Lower leg skin (tissue), 4 donors: Measurements from ENCODE around the gene STARD3. TPM values are rescaled to one million over a fixed set of nuclear protein-coding genes. Genes with fewer than 3 reads are reported as not detected.

Experiments used
- DNase-seq, 2 donors: peaks; one replicate each; pipeline ENCODE4 v3.0.0-alpha.2; 2019; ENCODE audit warnings: low spot score in 2 of 2
- H3K4me3 ChIP-seq: fragments of 200-600 bp; sonication (generic); 2 replicates; pipeline ENCODE4 v1.5.1; 2017; ENCODE audit warnings: mild to moderate bottlenecking, low read depth; ENCODE audit not compliant: poor library complexity, severe bottlenecking
- POLR2A ChIP-seq, 2 donors: fragments of 450-650 bp; IDR thresholded peaks; one replicate each; pipeline ENCODE4 v1.6.1; 2016 to 2017; ENCODE audit warnings: antibody characterized with exemption in 2 of 2, mild to moderate bottlenecking in 1 of 2, moderate library complexity in 1 of 2
- whole genome bisulfite sequencing, 2 donors: methylation state at CpG; one replicate each; pipeline ENCODE4 v1.1.5; 2018; 5-methylcytosine and 5-hydroxymethylcytosine counted together
- intact Hi-C: fragments of 100-400 bp; cut with DNase I; formaldehyde crosslinking; loops from one replicate; pipeline ENCODE4 v1.15.0; 2023; ENCODE audit warnings: low total_unique reads
- total RNA-seq, 4 donors: library from RNA; depleted of rRNA; stranded (reverse); fragments of >200 nt; gene quantifications; one replicate each; pipeline ENCODE4 v1.1.0, GENCODE V29; 2016
- TF ChIP-seq, protein P1 (sequence below), 3 donors: fragments of 450-650 bp; IDR thresholded peaks; one replicate each; pipeline ENCODE4 v1.5.1; 2016; ENCODE audit warnings: antibody characterized with exemption in 3 of 3, mild to moderate bottlenecking in 3 of 3, moderate library complexity in 2 of 3

The STARD3 gene
- total RNA-seq, 4 donors from 2014 or later, result 47.7 to 99.7 (median 65.7) TPM

DNA sequence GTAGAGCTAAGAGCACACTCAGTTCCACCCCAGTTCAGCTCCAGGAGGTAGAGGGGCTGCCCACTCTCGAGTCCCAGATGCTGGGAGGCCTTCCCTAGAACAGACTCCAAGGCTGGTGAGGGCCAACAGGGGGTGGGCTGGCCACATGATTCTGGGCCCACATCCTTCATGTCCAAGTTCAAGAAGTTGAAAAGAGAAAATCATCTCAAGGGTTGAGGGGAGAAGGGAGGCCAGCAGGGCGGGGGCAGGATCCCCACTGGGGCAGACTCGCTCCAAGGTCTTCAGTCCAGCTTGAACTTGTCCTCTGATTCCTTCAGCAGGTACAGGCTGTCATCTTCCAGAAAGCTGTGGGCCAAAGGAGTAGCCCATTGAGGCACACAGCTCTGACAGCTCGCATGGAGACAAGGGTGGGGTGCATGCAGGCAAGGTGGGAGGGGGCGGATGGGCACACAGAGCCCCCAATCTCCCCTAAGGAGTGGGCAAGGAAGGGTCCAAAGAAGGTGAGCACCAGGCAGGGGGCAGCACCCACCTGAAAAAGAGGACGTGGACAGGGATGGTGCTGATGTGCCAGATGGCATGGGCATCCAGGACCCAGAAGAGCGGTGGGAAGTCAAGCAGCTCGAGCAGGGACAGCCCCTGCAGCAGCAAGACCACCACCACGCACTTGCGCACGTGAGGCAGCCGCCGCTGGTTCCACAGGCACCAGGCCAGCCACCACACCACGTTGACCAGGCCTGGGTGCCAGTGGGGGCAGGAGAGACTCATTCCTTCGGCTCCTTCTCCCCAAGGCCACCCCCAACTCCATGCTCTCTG lies 35.8 kb downstream of the STARD3 start:
- no peak overlapping the region for H3K4me3 ChIP-seq
- DNase-seq, result no peak
- TF ChIP-seq POLR2A (IDR thresholded peaks at IDR 0.05), result no peak
- TF ChIP-seq, protein P1, sequence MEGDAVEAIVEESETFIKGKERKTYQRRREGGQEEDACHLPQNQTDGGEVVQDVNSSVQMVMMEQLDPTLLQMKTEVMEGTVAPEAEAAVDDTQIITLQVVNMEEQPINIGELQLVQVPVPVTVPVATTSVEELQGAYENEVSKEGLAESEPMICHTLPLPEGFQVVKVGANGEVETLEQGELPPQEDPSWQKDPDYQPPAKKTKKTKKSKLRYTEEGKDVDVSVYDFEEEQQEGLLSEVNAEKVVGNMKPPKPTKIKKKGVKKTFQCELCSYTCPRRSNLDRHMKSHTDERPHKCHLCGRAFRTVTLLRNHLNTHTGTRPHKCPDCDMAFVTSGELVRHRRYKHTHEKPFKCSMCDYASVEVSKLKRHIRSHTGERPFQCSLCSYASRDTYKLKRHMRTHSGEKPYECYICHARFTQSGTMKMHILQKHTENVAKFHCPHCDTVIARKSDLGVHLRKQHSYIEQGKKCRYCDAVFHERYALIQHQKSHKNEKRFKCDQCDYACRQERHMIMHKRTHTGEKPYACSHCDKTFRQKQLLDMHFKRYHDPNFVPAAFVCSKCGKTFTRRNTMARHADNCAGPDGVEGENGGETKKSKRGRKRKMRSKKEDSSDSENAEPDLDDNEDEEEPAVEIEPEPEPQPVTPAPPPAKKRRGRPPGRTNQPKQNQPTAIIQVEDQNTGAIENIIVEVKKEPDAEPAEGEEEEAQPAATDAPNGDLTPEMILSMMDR (IDR thresholded peaks at IDR 0.05), result no peak
- 82 to 83% methylated on average over 15 of the region's 15 CpGs for WGBS, 2 donors
- intact Hi-C loops, result no loop called here

DNA sequence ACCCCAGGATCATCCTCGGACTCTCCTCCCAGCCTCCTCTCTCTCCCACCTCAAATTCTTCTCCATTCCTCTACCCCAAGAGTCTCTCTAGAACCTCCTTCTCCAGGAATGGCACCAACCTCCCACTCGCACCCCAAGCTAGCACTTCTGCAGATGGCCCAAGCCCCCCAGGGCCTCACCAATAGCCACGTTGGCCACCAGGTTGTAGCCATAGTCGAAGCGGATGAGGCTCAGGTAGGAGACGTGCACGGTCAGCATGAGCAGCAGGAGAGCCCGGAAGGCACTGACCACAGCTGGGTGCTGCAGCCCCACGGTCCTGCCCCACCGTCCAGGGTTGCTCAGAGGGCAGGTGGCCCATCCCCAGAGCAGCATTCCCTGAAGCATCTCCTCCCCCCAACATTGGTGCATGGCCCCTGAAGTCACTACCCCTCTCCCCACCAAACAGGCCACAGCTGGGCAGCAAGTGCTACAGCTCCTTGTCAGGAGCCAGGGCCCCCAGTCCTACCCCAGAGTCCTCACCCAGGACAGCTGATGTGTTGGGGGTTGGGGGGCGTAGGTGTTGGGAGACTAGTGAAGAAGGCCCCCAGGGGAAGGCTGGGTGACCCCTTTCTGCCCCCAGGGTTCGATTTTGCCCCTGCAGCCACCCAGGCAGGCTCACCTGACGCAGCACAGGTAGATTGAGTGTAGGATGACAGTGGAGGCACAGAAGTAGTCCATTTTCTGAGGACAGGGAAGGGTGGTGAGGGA lies 36.6 kb downstream of the STARD3 start:
- intact Hi-C loops, result no loop called here
- DNase-seq, result no peak
- no peak overlapping the region for H3K4me3 ChIP-seq
- no peak for TF ChIP-seq POLR2A (IDR thresholded peaks at IDR 0.05)
- TF ChIP-seq, protein P1 (IDR thresholded peaks at IDR 0.05), result no peak
- 79 to 84% methylated on average over 13 of the region's 13 CpGs for WGBS, 2 donors

DNA sequence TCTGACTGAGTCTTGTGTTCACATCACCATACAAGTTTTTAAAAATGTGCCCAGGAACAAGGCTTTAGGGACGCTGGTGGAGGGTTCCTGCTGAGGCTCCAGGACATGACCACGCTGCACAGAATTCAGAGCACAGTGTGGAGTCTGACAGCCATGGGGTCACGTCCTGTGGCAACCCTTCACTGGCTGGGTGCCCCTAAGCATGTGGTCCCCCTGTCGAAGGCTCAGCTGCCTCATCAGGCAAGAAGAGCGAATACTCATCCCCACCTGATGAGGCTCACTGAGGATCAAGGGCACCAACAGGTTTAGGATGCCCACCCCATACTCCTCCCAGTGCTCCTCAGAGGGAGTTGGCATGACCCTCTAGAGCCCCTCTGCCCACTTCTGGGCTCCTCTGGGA lies 37.2 kb downstream of the STARD3 start:
- WGBS, 2 donors, result 78 to 84% methylated on average over 5 of the region's 5 CpGs
- no peak for TF ChIP-seq POLR2A (IDR thresholded peaks at IDR 0.05)
- TF ChIP-seq, protein P1 (IDR thresholded peaks at IDR 0.05), result no peak
- no peak overlapping the region for H3K4me3 ChIP-seq
- DNase-seq, result no peak
- intact Hi-C loops, result no loop called here

DNA sequence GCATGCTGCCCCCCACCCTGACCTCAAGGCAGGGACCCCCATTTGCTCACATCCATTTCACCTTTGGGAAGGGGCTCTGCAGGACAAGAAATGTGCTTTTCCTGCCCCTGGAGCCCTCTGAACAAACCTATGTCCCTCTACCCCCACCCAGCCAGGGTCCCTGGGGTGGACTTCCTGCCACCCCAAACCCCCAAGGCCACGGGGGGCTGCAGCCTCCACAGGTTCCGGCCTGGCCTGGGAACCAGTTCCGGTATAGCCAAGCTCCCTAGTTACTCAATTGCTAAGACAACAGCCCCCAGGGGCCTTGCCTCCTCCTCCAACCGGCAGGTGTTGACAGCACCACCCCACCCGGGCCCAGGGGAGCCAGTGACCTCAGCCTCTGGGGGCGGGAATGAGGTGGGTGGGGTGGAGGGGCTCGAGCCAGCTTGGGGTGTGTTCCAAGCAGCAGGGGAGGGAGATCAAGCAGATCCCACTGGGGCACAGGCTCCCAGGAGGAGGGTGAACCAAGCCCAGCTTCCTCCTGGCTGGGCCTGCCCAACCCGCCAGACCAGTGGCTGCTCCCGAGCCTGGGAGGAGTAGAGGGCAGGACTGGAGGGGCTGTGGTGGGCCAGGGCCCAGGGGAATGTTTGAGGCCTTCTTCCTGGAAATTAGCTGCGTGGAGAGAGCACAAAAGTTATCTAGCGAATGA lies 37.9 kb downstream of the STARD3 start:
- 32 to 34% methylated on average over 9 to 10 of the region's 11 CpGs for WGBS, 2 donors
- intact Hi-C loops, result no loop called here
- no peak overlapping the region for H3K4me3 ChIP-seq
- no peak for DNase-seq
- TF ChIP-seq, protein P1 (IDR thresholded peaks at IDR 0.05), result no peak
- TF ChIP-seq POLR2A (IDR thresholded peaks at IDR 0.05), result no peak

DNA sequence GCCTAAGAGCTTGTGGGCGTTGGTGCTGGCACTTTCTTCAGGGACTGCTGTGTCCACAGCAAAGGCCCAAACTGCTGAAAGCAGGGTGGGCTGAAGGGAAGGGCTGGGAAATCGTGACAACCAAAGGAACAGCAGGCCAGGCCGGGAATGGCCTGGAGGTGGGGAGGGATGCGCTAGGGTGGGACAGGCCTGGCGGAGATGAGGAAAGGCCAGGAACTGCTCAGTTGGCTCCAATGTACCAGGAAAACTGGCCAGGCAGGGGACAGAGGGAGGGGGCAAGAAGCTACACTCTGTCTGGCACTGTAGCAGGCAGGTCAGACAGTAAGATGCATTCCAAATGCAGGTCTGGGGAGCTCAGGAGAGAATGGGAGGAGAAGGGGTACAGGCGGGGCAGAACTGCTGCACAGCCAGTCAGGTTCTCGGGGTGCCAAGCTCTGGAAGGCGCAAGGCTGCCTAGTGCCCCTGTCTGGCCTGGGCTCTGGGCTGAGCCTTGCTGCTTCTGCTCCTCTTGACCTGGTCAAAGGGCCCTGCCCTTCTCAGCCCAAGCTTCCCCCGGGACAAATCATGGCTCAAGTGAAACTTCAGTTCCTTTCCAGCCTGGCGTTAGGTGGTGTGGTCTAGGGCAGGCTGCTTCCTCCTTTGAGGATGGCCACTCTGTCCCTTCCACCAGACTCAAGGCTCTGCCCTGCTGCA lies 38.6 kb downstream of the STARD3 start:
- no peak for DNase-seq
- WGBS, 2 donors, result 55 to 56% methylated on average over 9 to 10 of the region's 10 CpGs
- TF ChIP-seq, protein P1 (IDR thresholded peaks at IDR 0.05), result no peak
- TF ChIP-seq POLR2A (IDR thresholded peaks at IDR 0.05), result no peak
- intact Hi-C loops, result no loop called here
- no peak overlapping the region for H3K4me3 ChIP-seq
